GM18858 (cell line): ENCODE measurements around the gene ATP1A1.

Source experiments
- ATAC-seq: cut with Tn5 transposase; IDR thresholded peaks from one replicate; pipeline ENCODE4 v1.9.1; 2021; ENCODE audit not compliant: unreplicated experiment

Gene ATP1A1

DNA sequence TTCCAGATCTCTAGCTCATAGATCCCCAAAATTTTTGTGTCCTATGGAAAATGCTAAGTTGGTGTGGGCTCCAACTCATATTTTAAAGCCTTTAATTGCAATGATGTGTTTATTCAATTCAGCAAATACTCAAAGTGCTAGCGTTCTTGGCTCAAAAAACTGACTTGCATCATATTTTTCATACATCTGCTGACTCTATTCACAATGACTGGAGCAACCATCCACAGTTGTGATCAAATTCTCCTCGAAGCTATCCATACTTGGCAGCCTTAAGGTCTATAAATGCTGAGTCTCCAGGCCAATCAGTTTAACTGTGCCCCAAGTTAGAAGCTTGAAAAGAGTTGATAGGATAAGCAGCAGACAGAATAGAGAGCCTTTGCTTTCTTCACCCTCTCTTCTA is 2.9 kb upstream of the ATP1A1 start:
- no peak for ATAC-seq

GRCh38 chr1:116371752-116372151 is 1.3 kb upstream of the ATP1A1 start:
- no peak for ATAC-seq

DNA sequence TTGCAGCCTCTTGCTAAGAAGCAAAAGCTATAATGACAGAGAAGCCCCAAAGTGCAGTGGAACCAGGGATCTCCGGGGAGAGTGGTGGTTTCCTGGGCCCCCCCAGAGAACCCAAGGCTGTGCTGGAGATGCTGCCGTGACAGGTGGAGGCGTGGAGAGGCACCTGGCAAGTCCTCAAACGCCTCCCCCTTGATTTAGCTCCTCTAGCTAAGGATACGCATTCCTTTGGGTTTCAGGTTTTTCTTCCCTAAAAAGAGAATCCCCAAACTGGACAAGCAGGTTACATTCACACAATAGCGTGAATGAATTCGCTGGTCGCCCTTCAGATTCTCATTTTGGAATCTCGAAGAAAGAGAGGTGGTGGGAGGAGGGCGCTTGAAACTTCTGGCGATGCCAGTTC is 853 bp upstream of the ATP1A1 start:
- no peak for ATAC-seq

- no peak for ATAC-seq
These were observed 648 bp downstream of the ATP1A1 start for GRCh38 chr1:116373431-116374352.

- no peak for ATAC-seq
These were observed 1.5 kb downstream of the ATP1A1 start for GRCh38 chr1:116374353-116375147.

DNA sequence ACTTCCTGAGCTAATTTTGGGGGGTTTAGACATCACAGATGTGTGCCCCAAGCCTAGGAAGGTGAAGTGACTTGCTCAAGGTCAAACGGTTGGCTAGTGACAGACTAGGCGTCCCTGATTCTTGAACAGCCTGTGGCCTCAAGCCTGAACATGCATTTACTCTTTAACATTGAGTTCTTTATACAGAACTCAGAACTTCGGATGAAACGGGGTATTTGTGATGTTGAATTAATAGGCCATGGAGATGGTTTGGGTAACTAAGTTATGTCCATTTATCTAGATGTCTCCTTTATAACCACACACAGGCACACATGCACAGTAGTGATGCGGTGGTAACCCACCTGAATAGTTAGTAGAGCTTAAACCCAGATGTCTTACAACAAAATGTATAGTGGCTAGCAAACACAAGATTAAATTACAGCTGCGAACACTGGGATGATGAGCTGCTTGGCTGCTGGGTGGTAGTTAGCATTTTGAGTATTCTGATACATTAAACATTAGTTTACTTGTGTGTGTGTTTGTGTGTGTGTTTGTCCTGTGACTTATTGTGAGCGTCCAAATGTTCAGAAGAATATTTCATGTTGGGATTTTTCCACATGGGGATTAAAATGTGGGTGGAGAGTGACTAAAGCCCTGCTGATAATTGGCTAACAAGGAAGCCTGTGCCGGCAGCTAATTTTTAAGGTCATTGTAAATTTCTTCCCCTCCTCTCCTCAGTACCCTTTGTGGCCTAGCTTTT is 2.3 kb downstream of the ATP1A1 start:
- no peak for ATAC-seq

- ATAC-seq, result no peak
These were observed 3.1 kb downstream of the ATP1A1 start for GRCh38 chr1:116375887-116376728.

DNA sequence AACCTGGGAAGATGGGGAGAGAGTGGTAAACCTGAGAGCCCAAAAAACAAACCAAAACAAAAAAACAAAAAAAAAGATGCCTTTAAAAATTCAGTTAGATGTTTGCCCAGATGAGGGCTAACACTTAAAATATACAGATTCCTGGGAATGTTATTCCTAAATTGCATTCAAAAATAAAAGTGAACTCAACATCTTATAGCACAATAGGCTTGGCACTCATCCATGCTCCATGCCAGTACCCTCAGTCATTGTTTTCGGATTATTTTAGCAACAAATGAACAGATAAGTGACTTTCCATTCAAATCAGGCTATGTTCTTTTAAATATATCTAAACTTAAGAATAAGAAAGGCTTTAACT is 3.7 kb downstream of the ATP1A1 start:
- ATAC-seq, result no peak

GRCh38 chr1:116377541-116378529 is 4.8 kb downstream of the ATP1A1 start:
- peak; percentile 76 for ATAC-seq

DNA sequence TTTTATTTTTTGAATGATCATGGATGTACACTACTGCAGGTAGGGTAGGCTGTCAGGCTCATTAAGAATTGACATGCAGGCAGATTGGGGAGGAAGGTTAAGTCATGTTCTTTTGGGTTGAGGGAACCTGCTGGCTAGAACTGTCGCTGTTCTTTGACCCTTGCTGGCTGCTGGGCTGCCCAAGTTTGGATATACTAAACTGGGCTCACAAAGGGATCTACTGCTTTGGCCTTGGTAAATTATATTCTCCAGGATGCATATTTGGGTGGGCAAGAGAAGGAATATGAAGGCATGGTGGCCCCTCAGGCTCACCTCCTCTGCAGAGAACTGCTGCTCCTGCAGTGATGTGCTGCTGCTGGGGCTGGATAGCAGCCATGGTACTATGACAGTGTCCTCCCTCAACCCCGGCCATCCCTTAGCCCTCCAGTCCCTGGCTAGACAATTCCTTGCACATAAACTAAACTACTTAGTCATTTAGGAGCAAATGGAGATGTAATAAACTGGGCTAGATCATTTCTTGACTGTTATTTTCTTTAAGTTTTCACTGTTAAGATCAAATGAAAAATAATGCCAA is 6.1 kb downstream of the ATP1A1 start:
- no peak for ATAC-seq

- ATAC-seq, result no peak
These were observed 6.8 kb downstream of the ATP1A1 start for GRCh38 chr1:116379674-116380498.

GRCh38 chr1:116380499-116381242 is 7.6 kb downstream of the ATP1A1 start:
- ATAC-seq, result no peak

DNA sequence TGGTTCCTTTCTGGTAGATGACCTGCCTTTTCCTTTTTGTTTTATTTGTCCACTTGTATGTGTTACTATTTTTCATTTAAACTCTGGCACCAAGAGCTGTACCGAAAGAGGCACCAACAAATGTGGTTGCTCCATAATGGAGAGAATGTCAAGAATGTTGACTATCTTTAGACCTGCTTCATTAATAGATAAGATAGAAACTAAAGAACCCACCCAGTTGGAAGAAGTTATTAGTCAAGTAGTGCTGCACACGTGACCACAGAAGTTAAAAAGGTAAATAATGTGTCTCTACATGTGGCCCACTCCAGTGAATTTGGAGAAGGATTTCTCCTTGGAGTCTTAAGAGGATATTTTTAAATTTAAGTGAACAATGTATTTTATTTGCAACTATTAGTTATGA is 9.3 kb downstream of the ATP1A1 start:
- no peak for ATAC-seq

GRCh38 chr1:116382857-116383483 is 9.9 kb downstream of the ATP1A1 start:
- no peak for ATAC-seq

- no peak for ATAC-seq
These were observed 13.0 kb downstream of the ATP1A1 start for GRCh38 chr1:116386042-116386441.

- ATAC-seq, result no peak
These were observed 14.5 kb downstream of the ATP1A1 start for GRCh38 chr1:116387551-116387950.

GRCh38 chr1:116388122-116388521 is 15.1 kb downstream of the ATP1A1 start:
- no peak for ATAC-seq
